ENCODE measurements around the gene ZIC4.

DNA sequence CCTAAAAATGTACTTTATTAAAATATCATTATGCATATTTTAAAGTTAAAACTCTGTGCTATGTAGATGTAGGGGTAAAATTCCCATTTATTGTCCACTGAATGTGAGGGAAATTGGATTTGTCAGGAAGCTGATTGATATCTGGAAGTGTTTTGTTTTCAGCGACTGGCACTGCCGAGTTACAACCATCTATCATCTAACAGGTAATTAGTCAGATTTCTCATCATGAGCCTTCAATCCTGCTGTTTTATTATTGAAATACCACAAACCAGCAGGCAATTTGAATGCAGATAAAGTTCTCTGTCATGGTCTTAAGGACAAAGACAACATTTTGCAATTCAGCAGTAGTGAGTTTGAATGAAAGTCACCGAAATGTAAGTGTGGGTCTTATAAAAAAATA is 43.3 kb upstream of the ZIC4 start:
- TF ChIP-seq POLR2A (IDR thresholded peaks at IDR 0.05) (no peak), POLR2AphosphoS5 (IDR thresholded peaks at IDR 0.05) (no peak), EP300 (IDR thresholded peaks at IDR 0.05) (no peak)
- TF ChIP-seq, protein P1, sequence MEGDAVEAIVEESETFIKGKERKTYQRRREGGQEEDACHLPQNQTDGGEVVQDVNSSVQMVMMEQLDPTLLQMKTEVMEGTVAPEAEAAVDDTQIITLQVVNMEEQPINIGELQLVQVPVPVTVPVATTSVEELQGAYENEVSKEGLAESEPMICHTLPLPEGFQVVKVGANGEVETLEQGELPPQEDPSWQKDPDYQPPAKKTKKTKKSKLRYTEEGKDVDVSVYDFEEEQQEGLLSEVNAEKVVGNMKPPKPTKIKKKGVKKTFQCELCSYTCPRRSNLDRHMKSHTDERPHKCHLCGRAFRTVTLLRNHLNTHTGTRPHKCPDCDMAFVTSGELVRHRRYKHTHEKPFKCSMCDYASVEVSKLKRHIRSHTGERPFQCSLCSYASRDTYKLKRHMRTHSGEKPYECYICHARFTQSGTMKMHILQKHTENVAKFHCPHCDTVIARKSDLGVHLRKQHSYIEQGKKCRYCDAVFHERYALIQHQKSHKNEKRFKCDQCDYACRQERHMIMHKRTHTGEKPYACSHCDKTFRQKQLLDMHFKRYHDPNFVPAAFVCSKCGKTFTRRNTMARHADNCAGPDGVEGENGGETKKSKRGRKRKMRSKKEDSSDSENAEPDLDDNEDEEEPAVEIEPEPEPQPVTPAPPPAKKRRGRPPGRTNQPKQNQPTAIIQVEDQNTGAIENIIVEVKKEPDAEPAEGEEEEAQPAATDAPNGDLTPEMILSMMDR (IDR thresholded peaks at IDR 0.05): no peak
